Activated naive CD4-positive, alpha-beta T cell treated with anti-CD3 and anti-CD28 coated beads, Interleukin-2, amount 10 ng/mL, durations not matched to agents 7 days and 5 days (primary cell): ENCODE data around the gene HDAC9.

Experiments used
- CTCF ChIA-PET: fragments of 350-600 bp; sonication (Branson Sonifier 250); formaldehyde crosslinking; loops from one replicate; lab custom pipeline; 2021; ENCODE audit warnings: antibody characterized with exemption; lab: Charles Lee
- DNase-seq: peaks from one replicate; pipeline ENCODE4 v3.0.0-alpha.2; 2020
- H3K27ac Mint-ChIP-seq: one replicate; pipeline ENCODE4 v1.8.0; 2021; ENCODE audit warnings: mild to moderate bottlenecking, moderate library complexity, mixed read lengths
- H3K27me3 Mint-ChIP-seq: one replicate; pipeline ENCODE4 v1.8.0; 2021; ENCODE audit warnings: mild to moderate bottlenecking, mixed read lengths
- H3K36me3 Mint-ChIP-seq: one replicate; pipeline ENCODE4 v1.8.0; 2021; ENCODE audit warnings: mixed read lengths
- H3K4me1 Mint-ChIP-seq: one replicate; pipeline ENCODE4 v1.8.0; 2021; ENCODE audit warnings: mixed read lengths
- H3K4me3 Mint-ChIP-seq: one replicate; pipeline ENCODE4 v1.8.0; 2021; ENCODE audit warnings: mild to moderate bottlenecking, moderate library complexity, mixed read lengths
- H3K9me3 Mint-ChIP-seq: one replicate; pipeline ENCODE4 v1.8.0; 2021; ENCODE audit warnings: mixed read lengths

HDAC9 gene

GRCh38 chr7:18593602-18594279 is 98.2 kb downstream of the HDAC9 start:
- Mint-ChIP-seq H3K27me3 (no peaks in the 10 kb centered on the region), H3K4me1 (no peaks in the 10 kb centered on the region), H3K36me3 (no peaks in the 10 kb centered on the region), H3K4me3 (no peak overlapping the region), H3K27ac (no peak overlapping the region), H3K9me3 (no peaks in the 10 kb centered on the region)
- CTCF ChIA-PET = no interaction called here
- no peak for DNase-seq

GRCh38 chr7:18597754-18598153 is 102.2 kb downstream of the HDAC9 start:
- H3K4me3 Mint-ChIP-seq = no peak overlapping the region
- H3K27me3 Mint-ChIP-seq = no peaks in the 10 kb centered on the region
- no peaks in the 10 kb centered on the region for H3K4me1 Mint-ChIP-seq
- no peaks in the 10 kb centered on the region for H3K36me3 Mint-ChIP-seq
- peaks cover 10% of the 10 kb centered on the region for H3K9me3 Mint-ChIP-seq
- no peak for DNase-seq
- CTCF ChIA-PET = no interaction called here
- H3K27ac Mint-ChIP-seq = no peak overlapping the region

GRCh38 chr7:18607025-18607424 is 111.5 kb downstream of the HDAC9 start:
- Mint-ChIP-seq H3K27me3 (no peaks in the 10 kb centered on the region), H3K4me3 (no peak overlapping the region), H3K27ac (no peak overlapping the region), H3K9me3 (peaks cover 8% of the 10 kb centered on the region), H3K36me3 (no peaks in the 10 kb centered on the region), H3K4me1 (no peaks in the 10 kb centered on the region)
- DNase-seq = no peak
- CTCF ChIA-PET = no interaction called here

GRCh38 chr7:18610331-18610948 is 114.9 kb downstream of the HDAC9 start:
- no peaks in the 10 kb centered on the region for H3K9me3 Mint-ChIP-seq
- DNase-seq = no peak
- H3K36me3 Mint-ChIP-seq = no peaks in the 10 kb centered on the region
- CTCF ChIA-PET = no interaction called here
- H3K4me3 Mint-ChIP-seq = no peak overlapping the region
- no peak overlapping the region for H3K27ac Mint-ChIP-seq
- H3K4me1 Mint-ChIP-seq = no peaks in the 10 kb centered on the region
- no peaks in the 10 kb centered on the region for H3K27me3 Mint-ChIP-seq

- Mint-ChIP-seq H3K27me3 (no peaks in the 10 kb centered on the region), H3K27ac (no peak overlapping the region), H3K4me3 (no peak overlapping the region), H3K4me1 (no peaks in the 10 kb centered on the region), H3K9me3 (no peaks in the 10 kb centered on the region), H3K36me3 (no peaks in the 10 kb centered on the region)
- CTCF ChIA-PET = no interaction called here
- no peak for DNase-seq
Observed at GRCh38 chr7:18614841-18615240, 119.3 kb downstream of the HDAC9 start.

GRCh38 chr7:18619311-18619710 is 123.8 kb downstream of the HDAC9 start:
- Mint-ChIP-seq H3K4me3 (no peak overlapping the region), H3K27ac (no peak overlapping the region), H3K9me3 (no peaks in the 10 kb centered on the region), H3K4me1 (no peaks in the 10 kb centered on the region), H3K27me3 (no peaks in the 10 kb centered on the region), H3K36me3 (no peaks in the 10 kb centered on the region)
- CTCF ChIA-PET = no interaction called here
- DNase-seq = no peak

- Mint-ChIP-seq H3K27me3 (no peaks in the 10 kb centered on the region), H3K36me3 (no peaks in the 10 kb centered on the region), H3K9me3 (no peaks in the 10 kb centered on the region), H3K4me3 (no peak overlapping the region), H3K4me1 (no peaks in the 10 kb centered on the region), H3K27ac (no peak overlapping the region)
- CTCF ChIA-PET = no interaction called here
- no peak for DNase-seq
Observed at GRCh38 chr7:18623389-18623788, 127.8 kb downstream of the HDAC9 start.

- Mint-ChIP-seq H3K36me3 (no peaks in the 10 kb centered on the region), H3K4me1 (no peaks in the 10 kb centered on the region), H3K27me3 (no peaks in the 10 kb centered on the region), H3K4me3 (no peak overlapping the region), H3K27ac (no peak overlapping the region), H3K9me3 (no peaks in the 10 kb centered on the region)
- CTCF ChIA-PET = no interaction called here
- no peak for DNase-seq
Observed at GRCh38 chr7:18624459-18624858, 128.9 kb downstream of the HDAC9 start.

- CTCF ChIA-PET = no interaction called here
- no peak overlapping the region for H3K4me3 Mint-ChIP-seq
- H3K27me3 Mint-ChIP-seq = no peaks in the 10 kb centered on the region
- H3K36me3 Mint-ChIP-seq = no peaks in the 10 kb centered on the region
- no peaks in the 10 kb centered on the region for H3K9me3 Mint-ChIP-seq
- H3K27ac Mint-ChIP-seq = no peak overlapping the region
- no peak for DNase-seq
- H3K4me1 Mint-ChIP-seq = no peaks in the 10 kb centered on the region
Observed at GRCh38 chr7:18626086-18626485, 130.5 kb downstream of the HDAC9 start.

GRCh38 chr7:18626717-18627116 is 131.2 kb downstream of the HDAC9 start:
- Mint-ChIP-seq H3K4me3 (no peak overlapping the region), H3K9me3 (no peaks in the 10 kb centered on the region), H3K4me1 (no peaks in the 10 kb centered on the region), H3K36me3 (no peaks in the 10 kb centered on the region), H3K27ac (no peak overlapping the region), H3K27me3 (no peaks in the 10 kb centered on the region)
- no peak for DNase-seq
- CTCF ChIA-PET = no interaction called here

GRCh38 chr7:18637516-18637915 is 142.0 kb downstream of the HDAC9 start:
- CTCF ChIA-PET = no interaction called here
- no peaks in the 10 kb centered on the region for H3K4me1 Mint-ChIP-seq

GRCh38 chr7:18638594-18639452 is 143.3 kb downstream of the HDAC9 start:
- Mint-ChIP-seq H3K4me1 (no peaks in the 10 kb centered on the region), H3K36me3 (no peaks in the 10 kb centered on the region), H3K4me3 (no peak overlapping the region), H3K27ac (no peak overlapping the region), H3K27me3 (no peaks in the 10 kb centered on the region), H3K9me3 (no peaks in the 10 kb centered on the region)
- CTCF ChIA-PET = interaction anchor here (1.0 kb wide), 1 partner anchor 47 kb away, joined by 3 read pairs; no protein-coding TSS in a partner anchor
- no peak for DNase-seq

More at GRCh38 chr7:18637516-18637915, 142.0 kb downstream of the HDAC9 start:
- Mint-ChIP-seq H3K36me3 (no peaks in the 10 kb centered on the region), H3K27ac (no peak overlapping the region), H3K4me3 (no peak overlapping the region), H3K9me3 (no peaks in the 10 kb centered on the region), H3K27me3 (no peaks in the 10 kb centered on the region)
- no peak for DNase-seq

GRCh38 chr7:18639711-18640110 is 144.2 kb downstream of the HDAC9 start:
- H3K27ac Mint-ChIP-seq = no peak overlapping the region
- no peak for DNase-seq
- H3K4me3 Mint-ChIP-seq = no peak overlapping the region
- no peaks in the 10 kb centered on the region for H3K27me3 Mint-ChIP-seq
- CTCF ChIA-PET = interaction anchor here (1.0 kb wide), 1 partner anchor 48 kb away, joined by 3 read pairs; no protein-coding TSS in a partner anchor
- H3K9me3 Mint-ChIP-seq = no peaks in the 10 kb centered on the region
- H3K4me1 Mint-ChIP-seq = no peaks in the 10 kb centered on the region
- no peaks in the 10 kb centered on the region for H3K36me3 Mint-ChIP-seq

- no peaks in the 10 kb centered on the region for H3K27me3 Mint-ChIP-seq
- H3K36me3 Mint-ChIP-seq = no peaks in the 10 kb centered on the region
- H3K9me3 Mint-ChIP-seq = peaks cover 4% of the 10 kb centered on the region
- H3K4me1 Mint-ChIP-seq = no peaks in the 10 kb centered on the region
- H3K27ac Mint-ChIP-seq = no peak overlapping the region
- CTCF ChIA-PET = no interaction called here
- no peak overlapping the region for H3K4me3 Mint-ChIP-seq
- DNase-seq = no peak
Observed at GRCh38 chr7:18644981-18645380, 149.4 kb downstream of the HDAC9 start.
